ENCODE measurements around the gene BRWD1. TPM values are rescaled to one million over a fixed set of nuclear protein-coding genes. Genes with fewer than 3 reads are reported as not detected.

The BRWD1 gene
- 10 to 100 TPM; 47.1 to 53.2 (median 52.5) TPM for polyA plus RNA-seq (ENCODE audit: insufficient read length in 4 of 4)

DNA sequence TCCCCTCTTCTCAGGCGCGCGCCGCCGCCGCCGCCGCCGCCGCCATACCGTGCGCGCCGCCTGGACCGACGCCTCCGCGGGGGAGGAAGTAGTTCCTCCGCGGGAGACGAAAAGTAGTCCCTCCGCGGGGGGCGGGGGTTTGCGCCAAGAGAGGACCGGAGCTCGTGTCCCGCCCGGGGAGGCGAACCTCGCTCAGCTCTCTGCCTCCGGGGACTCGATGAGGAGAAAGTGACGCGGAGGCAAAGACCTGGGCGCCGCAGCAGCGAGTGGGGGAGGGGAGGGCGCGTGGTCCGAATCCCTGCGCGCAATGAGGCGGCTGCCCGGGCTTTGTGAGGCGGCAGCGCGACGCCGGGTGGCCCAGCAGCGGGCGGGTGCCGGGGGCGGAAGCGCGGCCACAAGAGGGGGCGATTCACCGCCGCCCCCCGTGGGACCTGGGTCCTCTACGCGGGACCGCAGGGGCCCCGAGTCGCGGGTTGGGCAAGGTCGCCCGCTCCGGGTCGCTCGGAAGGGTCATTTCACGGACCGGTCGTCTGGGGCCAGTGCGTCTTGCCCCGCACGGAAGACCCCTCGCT, at the start of gene BRWD1:
Gene BRWD1 (minus strand): TSS at position 62 of the 572 bp plus-strand sequence. CDS start 141 bp downstream, outside the sequence.
- peak; percentile 72 to 85 (median 78) for DNase-seq (ENCODE audit: low read depth in 4 of 4, low spot score in 3 of 4)

GRCh38 chr21:39362733-39363132, 49.3 kb upstream of the BRWD1 start:
- DNase-seq (ENCODE audit: low read depth in 4 of 4, low spot score in 3 of 4), result no peak

GRCh38 chr21:39359382-39359781, 46.0 kb upstream of the BRWD1 start:
- DNase-seq (ENCODE audit: low read depth in 4 of 4, low spot score in 3 of 4), result no peak

GRCh38 chr21:39353295-39353694, 39.9 kb upstream of the BRWD1 start:
- no peak for DNase-seq (ENCODE audit: low read depth in 4 of 4, low spot score in 3 of 4)

- DNase-seq (ENCODE audit: low read depth in 4 of 4, low spot score in 3 of 4), result no peak
Observed at GRCh38 chr21:39350094-39351005, 36.9 kb upstream of the BRWD1 start.

GRCh38 chr21:39349211-39350093, 36.0 kb upstream of the BRWD1 start:
- DNase-seq (ENCODE audit: low read depth in 4 of 4, low spot score in 3 of 4), result peak; percentile 95 to 96 (median 95)

DNA sequence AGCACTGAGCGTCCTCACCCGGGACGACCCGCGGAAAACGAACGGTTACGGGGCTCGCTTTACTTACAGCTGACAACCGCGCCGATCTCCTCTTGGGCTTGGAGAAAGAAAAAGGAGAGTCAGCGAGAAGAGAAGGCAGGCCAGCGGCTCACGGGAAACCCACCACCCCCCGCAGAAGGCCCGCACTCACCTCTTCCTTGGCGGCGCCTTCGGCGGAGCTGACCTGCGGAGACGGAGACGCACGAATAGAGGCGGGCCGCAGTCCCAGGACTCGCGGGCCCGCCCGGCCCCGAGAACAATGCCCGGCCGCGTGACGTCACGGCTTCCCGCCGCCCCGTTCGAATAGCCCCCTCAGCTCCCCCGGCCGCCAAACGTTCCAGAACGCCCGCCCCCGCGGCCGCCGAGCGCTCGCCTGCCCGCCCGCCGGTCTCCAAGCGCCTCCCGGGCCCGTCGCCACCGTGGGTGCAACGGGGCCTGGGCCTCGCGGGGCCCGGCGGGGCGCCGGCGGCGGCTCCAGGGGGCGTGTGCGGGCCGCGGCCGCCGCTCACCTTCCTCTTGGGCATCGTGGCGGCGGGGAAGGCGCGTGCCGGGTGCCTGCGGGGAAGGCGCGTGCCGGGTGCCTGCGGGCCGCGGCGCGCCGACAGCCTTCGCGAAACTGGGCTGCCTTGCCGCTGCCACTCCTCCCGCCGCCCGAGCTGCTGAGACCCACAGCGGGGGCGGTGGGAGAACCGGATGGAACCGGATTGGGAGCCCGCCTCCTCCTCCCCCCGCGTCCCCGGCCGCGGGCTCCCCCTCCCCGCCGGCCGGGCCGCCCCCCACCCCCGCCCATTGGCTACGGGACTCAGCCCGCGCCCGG, 35.2 kb upstream of the BRWD1 start, which contains the start of gene HMGN1:
Gene HMGN1 (minus strand): TSS at position 734 of the 856 bp plus-strand sequence. CDS start 171 bp downstream, at position 563.
- peak; percentile 58 to 85 (median 74) for DNase-seq (ENCODE audit: low read depth in 4 of 4, low spot score in 3 of 4)

DNA sequence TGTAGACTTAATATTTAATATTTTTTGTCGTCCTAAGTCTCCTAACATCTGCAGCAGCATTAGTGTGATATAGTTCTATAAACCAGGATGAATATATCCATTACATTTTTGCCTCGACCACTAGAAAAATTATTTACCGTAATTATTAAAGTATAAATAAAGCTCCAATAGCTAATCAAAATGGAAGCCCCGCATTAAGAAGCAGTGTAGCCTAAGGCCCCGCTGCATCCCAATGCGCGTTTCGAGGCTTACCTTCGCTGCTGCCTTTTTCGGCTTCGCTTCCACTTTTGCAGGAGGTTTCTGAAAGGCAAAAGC, 34.6 kb upstream of the BRWD1 start:
- no peak for DNase-seq (ENCODE audit: low read depth in 4 of 4, low spot score in 3 of 4)

DNA sequence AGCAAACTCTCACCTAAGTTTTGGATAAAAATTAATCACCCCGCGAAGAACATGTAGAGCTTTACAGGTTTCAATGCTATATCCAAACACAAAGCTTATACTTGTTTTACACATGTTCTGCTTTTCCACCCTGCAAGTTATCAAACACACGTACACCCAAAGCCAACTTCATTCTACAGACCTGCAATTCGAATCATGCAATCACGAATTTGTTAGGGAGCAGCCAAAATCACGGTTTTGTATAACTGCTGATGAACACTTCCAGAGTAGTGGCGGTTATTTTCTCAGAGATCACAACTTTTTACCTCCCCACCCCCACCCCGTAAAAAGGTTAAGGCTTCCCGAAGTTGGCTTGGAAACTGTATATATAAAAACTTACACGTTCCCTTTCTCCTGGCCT, 34.1 kb upstream of the BRWD1 start:
- DNase-seq (ENCODE audit: low read depth in 4 of 4, low spot score in 3 of 4), result no peak

DNA sequence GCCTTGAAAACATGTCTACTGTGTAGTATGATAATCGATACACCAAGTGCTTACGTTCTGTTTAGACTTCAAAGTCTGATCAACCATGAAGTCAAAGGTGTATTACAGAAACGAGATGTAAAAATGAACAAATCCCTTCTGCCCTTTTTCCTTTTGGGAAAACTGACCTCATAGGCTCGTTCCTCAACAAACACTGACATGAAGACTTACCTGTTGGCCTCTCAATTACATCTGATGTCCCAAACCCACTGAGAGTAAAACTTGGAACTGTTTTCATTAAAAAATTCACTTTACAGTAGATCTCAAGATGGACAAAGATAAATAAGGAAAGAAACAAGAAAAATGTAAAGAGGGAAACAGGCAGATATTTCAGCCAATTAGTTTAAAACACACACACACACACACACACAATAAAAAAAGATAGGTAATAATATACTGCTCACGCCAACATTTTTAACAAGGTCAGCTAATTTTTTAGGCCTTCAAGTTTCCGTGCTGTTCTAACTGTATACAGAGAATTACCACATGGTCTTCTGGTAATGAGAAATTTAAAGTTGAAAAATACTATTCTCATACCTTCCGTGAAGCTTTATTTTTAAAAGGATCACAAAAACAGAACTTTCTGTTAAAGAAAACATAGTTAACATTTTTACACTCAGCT, 33.4 kb upstream of the BRWD1 start:
- no peak for DNase-seq (ENCODE audit: low read depth in 4 of 4, low spot score in 3 of 4)

DNA sequence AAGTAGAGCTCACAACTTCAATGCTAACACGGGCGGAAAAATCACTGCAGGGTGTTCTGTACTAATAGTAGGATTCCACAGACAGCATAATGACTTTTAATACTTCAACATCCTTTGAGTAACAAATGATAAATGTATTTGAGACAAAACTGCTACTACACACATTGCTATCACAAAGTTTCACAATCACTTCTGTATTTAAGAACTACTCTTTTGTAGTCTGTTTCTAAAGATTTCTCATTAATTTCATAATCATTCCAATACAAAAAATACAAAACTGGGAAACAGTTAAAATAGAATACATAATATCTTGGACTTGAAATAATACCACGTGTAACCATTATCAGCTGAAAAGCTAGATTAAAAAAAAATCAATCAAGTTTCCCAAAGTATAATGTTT, 32.8 kb upstream of the BRWD1 start:
- DNase-seq (ENCODE audit: low read depth in 4 of 4, low spot score in 3 of 4), result no peak

- DNase-seq (ENCODE audit: low read depth in 4 of 4, low spot score in 3 of 4), result no peak
Observed at GRCh38 chr21:39345440-39345839, 32.0 kb upstream of the BRWD1 start.

- no peak for DNase-seq (ENCODE audit: low read depth in 4 of 4, low spot score in 3 of 4)
Observed at GRCh38 chr21:39344848-39345247, 31.4 kb upstream of the BRWD1 start.

DNA sequence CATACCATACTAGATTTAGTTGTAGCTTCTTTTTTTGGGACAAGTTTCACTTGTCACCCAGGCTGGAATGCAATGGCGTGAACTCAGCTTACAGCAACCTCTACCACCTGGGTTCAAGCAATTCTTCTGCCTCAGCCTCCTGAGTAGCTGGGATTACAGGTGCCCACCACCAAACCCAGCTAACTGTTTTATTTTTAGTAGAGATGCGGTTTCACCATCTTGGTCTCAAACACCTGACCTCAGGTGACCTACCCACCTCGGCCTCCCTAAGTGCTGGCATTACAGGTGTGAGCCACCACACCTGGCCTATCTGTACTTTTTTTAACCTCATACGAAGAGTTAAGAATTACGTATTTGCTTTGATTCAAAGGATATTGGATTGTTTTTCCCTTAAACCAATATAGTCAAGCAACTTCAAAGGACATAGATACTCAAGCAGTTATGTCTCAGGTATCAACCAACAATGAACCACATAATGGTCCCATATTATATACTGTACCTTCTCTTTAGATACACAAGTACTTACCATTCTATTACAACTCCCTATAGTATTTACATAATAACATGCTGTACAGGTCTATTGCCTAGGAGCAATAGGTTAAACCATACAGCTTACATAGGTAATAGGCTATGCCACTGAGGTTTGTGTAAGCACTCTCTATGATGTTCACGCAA, 28.0 kb upstream of the BRWD1 start:
- no peak for DNase-seq (ENCODE audit: low read depth in 4 of 4, low spot score in 3 of 4)

- no peak for DNase-seq (ENCODE audit: low read depth in 4 of 4, low spot score in 3 of 4)
Observed at GRCh38 chr21:39340687-39341086, 27.3 kb upstream of the BRWD1 start.

DNA sequence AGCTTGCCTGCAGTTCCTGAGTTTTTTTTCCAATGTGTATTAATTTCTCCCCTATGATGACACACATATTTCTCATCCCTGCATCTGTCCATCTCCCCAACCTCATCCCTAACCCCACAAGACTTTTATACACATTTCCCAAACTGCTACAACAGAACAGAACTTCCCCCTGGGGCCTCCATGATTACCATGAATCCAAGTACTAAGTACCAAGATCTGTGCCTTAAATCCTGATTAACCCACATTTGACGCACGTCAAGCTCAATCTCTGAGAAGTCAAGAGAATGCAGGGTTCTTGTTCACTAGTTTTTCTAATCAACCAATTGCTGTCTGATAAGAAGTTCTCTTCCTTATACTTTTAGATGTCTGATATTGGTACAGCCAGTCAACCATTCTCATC, 25.8 kb upstream of the BRWD1 start:
- DNase-seq (ENCODE audit: low read depth in 4 of 4, low spot score in 3 of 4), result no peak

DNA sequence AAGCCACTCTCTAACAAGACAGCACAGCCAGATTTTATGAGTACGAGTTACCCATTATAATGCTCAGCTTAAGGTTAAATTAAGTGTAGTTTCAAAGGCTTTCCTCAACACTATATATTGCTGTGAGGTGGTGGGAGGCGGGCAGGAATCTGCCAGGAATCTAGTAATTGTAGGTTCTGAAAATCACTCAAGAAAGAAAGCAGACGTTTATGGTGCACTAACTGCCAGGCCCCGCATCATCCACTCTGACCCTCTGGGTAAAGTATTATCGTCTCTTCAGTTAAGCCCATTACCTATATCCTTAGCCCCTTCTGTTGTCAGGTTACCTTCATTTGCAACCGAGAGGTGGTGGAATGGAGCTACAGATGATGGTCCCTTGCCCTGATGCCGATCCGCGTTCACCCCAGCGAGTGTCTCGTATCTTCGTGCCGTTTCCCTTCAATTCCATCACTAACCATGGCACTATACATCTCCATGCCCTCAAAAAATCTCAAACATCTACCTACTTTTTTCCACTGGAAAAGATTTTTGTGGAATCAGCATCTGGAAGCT, 23.1 kb upstream of the BRWD1 start:
- no peak for DNase-seq (ENCODE audit: low read depth in 4 of 4, low spot score in 3 of 4)

- no peak for DNase-seq (ENCODE audit: low read depth in 4 of 4, low spot score in 3 of 4)
Observed at GRCh38 chr21:39334611-39335010, 21.2 kb upstream of the BRWD1 start.

DNA sequence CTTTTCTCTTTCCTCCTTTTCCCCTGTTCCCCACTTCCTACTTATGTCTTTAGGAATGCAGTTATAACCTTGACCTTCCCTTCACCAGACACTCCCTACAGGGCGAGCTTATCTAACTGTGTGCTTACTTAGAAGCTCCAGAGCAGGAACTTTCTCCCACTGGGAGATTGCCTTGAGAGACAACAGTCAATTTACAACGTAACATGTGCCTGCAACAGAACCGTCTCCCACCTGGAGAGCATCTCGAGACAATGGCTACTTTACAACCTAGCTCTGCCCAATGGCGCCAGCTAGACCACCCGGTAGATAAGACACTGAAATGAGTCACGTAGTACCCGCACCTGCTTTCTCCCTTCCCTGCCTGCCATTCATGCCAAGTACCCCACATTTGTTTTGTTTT, 18.7 kb upstream of the BRWD1 start:
- no peak for DNase-seq (ENCODE audit: low read depth in 4 of 4, low spot score in 3 of 4)
